ENCODE results near the gene GIPC1.

- TF ChIP-seq CTCF (conservative IDR thresholded peaks at IDR 0.05; ENCODE audit: low read depth, low read length) = no peak
- TF ChIP-seq EZH2 (IDR thresholded peaks at IDR 0.05; ENCODE audit: borderline replicate concordance, low read depth, low read length, poor library complexity, severe bottlenecking) = no peak
These were observed 25.7 kb downstream of the GIPC1 start for GRCh38 chr19:14470031-14470876.

Measured in A673 (cell line).